ENCODE results near the gene VAC14.

The VAC14 gene

GRCh38 chr16:70701036-70701435, 99.9 kb downstream of the VAC14 start:
- in situ Hi-C loops (cut with HindIII; ENCODE audit: low sequenced_read_pairs), result no loop called here
- TF ChIP-seq, protein P1, sequence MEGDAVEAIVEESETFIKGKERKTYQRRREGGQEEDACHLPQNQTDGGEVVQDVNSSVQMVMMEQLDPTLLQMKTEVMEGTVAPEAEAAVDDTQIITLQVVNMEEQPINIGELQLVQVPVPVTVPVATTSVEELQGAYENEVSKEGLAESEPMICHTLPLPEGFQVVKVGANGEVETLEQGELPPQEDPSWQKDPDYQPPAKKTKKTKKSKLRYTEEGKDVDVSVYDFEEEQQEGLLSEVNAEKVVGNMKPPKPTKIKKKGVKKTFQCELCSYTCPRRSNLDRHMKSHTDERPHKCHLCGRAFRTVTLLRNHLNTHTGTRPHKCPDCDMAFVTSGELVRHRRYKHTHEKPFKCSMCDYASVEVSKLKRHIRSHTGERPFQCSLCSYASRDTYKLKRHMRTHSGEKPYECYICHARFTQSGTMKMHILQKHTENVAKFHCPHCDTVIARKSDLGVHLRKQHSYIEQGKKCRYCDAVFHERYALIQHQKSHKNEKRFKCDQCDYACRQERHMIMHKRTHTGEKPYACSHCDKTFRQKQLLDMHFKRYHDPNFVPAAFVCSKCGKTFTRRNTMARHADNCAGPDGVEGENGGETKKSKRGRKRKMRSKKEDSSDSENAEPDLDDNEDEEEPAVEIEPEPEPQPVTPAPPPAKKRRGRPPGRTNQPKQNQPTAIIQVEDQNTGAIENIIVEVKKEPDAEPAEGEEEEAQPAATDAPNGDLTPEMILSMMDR (IDR thresholded peaks at IDR 0.05; ENCODE audit: low read depth, low read length), result no peak
- no peak overlapping the region for H3K4me3 ChIP-seq (ENCODE audit: low read depth, low read length)
- DNase-seq (ENCODE audit: low read depth, low spot score), result no peak

DNA sequence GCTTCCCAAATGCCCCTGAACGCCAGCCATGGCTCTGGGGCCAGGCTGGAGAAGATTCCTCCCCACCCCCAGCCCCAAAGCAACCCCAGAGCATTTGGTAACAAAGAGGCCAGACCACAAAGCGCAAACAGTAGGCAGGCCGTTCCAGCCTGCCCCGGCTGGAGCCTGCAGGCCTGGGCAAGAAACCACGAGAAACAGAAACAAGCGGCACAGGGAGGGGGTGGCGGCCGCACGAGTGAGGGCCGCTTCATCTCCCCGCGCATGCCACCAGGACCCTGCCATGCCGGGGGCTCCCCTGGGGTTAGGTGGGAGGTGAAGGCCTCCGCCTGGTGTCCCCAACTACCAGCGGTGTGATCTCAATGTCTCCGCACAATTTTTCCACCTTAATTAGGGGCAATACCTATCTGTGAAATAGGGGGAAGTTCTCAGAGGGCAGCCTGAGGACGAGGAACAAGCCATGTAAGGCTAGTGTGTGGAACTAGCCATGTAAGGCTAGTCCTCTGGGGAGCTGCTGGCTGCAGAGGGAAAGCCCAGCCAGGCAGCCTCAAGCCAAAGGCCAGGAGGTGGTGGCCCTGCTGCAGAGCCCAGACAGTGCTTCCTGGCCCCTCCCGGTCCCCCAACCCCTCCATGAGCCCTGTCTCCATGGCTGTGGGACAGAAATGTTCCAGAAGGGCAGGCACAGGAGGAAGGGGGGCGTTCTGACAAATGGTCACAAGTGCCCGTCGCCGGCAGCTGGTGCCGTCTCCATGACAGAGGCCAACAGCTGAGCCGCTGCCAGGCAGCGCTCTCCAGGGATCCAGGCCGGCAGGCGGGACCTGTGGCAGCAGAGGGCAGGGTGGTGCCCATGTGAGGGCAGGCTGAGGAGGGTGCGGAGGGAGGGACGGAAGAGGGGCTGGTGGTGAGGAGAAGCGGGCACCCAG, 100.6 kb downstream of the VAC14 start:
- TF ChIP-seq, protein P1 (IDR thresholded peaks at IDR 0.05; ENCODE audit: low read depth, low read length), result no peak
- in situ Hi-C loops (cut with HindIII; ENCODE audit: low sequenced_read_pairs), result no loop called here
- H3K4me3 ChIP-seq (ENCODE audit: low read depth, low read length), result no peak overlapping the region
- DNase-seq (ENCODE audit: low read depth, low spot score), result peak; percentile 41

DNA sequence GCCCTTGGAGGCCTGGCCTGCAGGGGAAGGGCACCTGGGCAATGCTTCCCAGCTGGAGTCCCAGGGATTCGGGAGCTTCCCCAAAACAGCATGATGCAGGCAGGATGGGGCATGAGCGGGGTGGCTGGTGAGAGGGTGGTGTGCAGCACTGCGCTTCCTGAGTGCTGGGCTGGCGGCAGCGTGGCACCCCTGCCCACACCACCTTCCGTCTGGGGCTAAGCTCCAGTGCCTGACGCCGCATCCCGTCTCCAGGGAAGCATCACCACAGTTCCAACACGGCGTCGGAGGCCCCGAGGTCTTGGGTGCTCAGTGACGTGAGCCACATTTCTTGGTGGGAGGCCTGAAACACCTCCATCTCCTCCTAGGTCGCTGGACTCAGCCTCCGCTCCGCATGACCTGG, 101.3 kb downstream of the VAC14 start:
- H3K4me3 ChIP-seq (ENCODE audit: low read depth, low read length), result no peak overlapping the region
- in situ Hi-C loops (cut with HindIII; ENCODE audit: low sequenced_read_pairs), result no loop called here
- TF ChIP-seq, protein P1 (IDR thresholded peaks at IDR 0.05; ENCODE audit: low read depth, low read length), result no peak
- no peak for DNase-seq (ENCODE audit: low read depth, low spot score)

DNA sequence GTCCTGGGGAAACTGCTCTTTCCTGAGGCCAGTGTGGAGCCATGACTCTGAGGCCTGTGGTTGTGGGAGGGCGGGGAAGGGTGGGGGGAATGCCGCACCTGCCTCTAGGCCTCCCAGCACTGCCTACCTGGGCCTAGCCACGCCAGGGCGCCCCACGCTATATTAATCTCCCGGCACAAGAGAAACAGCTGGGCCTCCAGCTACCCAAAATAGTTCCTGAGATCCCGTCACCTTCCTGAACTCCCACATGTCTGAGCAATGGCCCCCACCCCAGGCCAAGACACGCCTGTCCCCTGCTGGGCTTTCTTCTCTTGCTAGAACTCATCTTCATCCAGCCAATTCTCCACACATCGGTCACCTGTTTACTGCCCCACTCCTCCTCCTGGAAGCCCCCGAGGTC, 102.1 kb downstream of the VAC14 start:
- DNase-seq (ENCODE audit: low read depth, low spot score), result no peak
- H3K4me3 ChIP-seq (ENCODE audit: low read depth, low read length), result no peak overlapping the region
- in situ Hi-C loops (cut with HindIII; ENCODE audit: low sequenced_read_pairs), result no loop called here
- TF ChIP-seq, protein P1 (IDR thresholded peaks at IDR 0.05; ENCODE audit: low read depth, low read length), result no peak

GRCh38 chr16:70697594-70698170, 103.3 kb downstream of the VAC14 start:
- TF ChIP-seq, protein P1 (IDR thresholded peaks at IDR 0.05; ENCODE audit: low read depth, low read length), result peak; percentile 6
- peak; percentile 49 for DNase-seq (ENCODE audit: low read depth, low spot score)
- H3K4me3 ChIP-seq (ENCODE audit: low read depth, low read length), result no peak overlapping the region
- in situ Hi-C loops (cut with HindIII; ENCODE audit: low sequenced_read_pairs), result no loop called here

DNA sequence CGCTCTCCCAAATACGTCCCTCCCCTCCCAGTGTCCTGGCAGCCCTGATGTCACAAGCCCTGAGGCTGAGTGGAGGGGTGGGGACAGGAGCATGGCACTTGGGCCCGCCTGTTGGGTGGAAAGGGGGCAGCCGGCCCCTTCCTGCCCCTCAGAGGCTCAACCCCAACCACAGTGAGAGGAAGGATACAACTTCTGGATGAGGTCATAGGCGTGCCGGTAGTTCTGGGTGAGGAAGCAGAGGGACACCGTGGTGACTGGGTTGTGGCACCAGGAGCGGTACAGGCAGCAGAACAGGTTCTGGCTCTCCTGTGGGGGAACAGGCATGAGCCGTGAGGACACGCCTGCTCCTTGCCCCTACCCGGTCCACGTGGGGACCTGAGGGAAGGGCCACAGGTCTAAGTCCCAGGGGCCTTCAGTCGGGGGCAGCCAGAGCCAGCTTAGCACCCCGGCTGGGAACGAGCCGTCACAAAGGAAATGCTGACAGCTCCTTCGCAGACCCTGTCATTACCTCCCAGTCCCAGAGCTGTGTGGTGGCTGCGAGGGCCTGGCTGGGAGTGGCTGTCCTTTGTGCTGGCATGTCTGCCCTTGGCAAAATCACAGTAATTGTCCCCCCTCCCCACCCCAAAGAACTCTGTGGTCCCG, 103.9 kb downstream of the VAC14 start:
- TF ChIP-seq, protein P1 (IDR thresholded peaks at IDR 0.05; ENCODE audit: low read depth, low read length), result no peak
- no peak for DNase-seq (ENCODE audit: low read depth, low spot score)
- in situ Hi-C loops (cut with HindIII; ENCODE audit: low sequenced_read_pairs), result no loop called here

More for the DNA sequence above, 103.9 kb downstream of the VAC14 start:
- H3K4me3 ChIP-seq (ENCODE audit: low read depth, low read length), result no peak overlapping the region

Measured in astrocyte of the spinal cord (primary cell).